B cell (primary cell): ENCODE results near the gene MAP2K3. TPM values are rescaled to one million over a fixed set of nuclear protein-coding genes. Genes with fewer than 3 reads are reported as not detected.
"Not testable (repeated sequence)": the region's sequence is repeated elsewhere in the genome, so short reads cannot be mapped to it uniquely, and the experiment has no call there.

Experiments
- ATAC-seq: fragments of 200-7000 bp; cut with Tn5 transposase; one replicate; pipeline ENCODE4 v1.10.0; 2021; ENCODE audit warnings: low read depth, mild to moderate bottlenecking, moderate number of reproducible peaks, moderate library complexity
- CTCF ChIA-PET: fragments of 350-600 bp; sonication (Branson Sonifier 250); formaldehyde crosslinking; loops from one replicate; lab custom pipeline; 2021; ENCODE audit warnings: antibody characterized with exemption, inconsistent platforms; lab: Charles Lee
- POLR2A ChIA-PET: fragments of 350-600 bp; sonication (Branson Sonifier 250); formaldehyde crosslinking; loops from one replicate; lab custom pipeline; 2021; ENCODE audit warnings: antibody characterized with exemption; lab: Charles Lee
- DNase-seq: peaks from one replicate; pipeline ENCODE4 v3.0.0; 2013
- H2AFZ ChIP-seq: 2 replicates; pipeline ENCODE4 v1.6.1; 2012; ENCODE audit warnings: mild to moderate bottlenecking, low read depth, low read length; ENCODE audit not compliant: insufficient read depth, poor library complexity, severe bottlenecking
- H3K27ac ChIP-seq, 2 donors: 1 replicate in 1 of 2; 2 replicates in 1 of 2; pipeline ENCODE4 v1.5.1; 2012 to 2013; ENCODE audit warnings: low read length in 2 of 2, mild to moderate bottlenecking in 2 of 2, moderate library complexity in 1 of 2
- H3K27me3 ChIP-seq, 4 experiments: fragments of 200-600 bp in 1 of 4; sonication (generic) in 1 of 4; replicated peaks in 1 of 4; 1 replicate in 2 of 4; 2 replicates in 2 of 4; pipeline versions ENCODE4 v1.6.1 to v1.7.0; 2013 to 2016; ENCODE audit warnings: low read length in 3 of 4, mild to moderate bottlenecking in 2 of 4, mixed read lengths in 1 of 4, moderate library complexity in 1 of 4; ENCODE audit not compliant: insufficient read depth in 4 of 4, control insufficient read depth in 3 of 4; ENCODE audit errors: control extremely low read depth in 1 of 4
- H3K36me3 ChIP-seq, 2 experiments: replicated peaks in 1 of 2; 1 replicate in 1 of 2; 2 replicates in 1 of 2; pipeline versions ENCODE4 v1.6.1 to v1.7.1; 2013; ENCODE audit warnings: low read length in 1 of 2; ENCODE audit not compliant: insufficient read depth in 2 of 2, control insufficient read depth in 1 of 2; ENCODE audit errors: control extremely low read depth in 1 of 2, extremely low read depth in 1 of 2
- H3K4me1 ChIP-seq, 2 donors: fragments of 200-600 bp in 1 of 2; sonication (generic) in 1 of 2; 1 replicate in 1 of 2; 2 replicates in 1 of 2; pipeline versions ENCODE4 v1.5.1 to v1.6.1; 2013 to 2017; ENCODE audit warnings: low read length in 2 of 2; ENCODE audit not compliant: control insufficient read depth in 2 of 2, insufficient read depth in 2 of 2
- H3K4me2 ChIP-seq: replicated peaks from 2 replicates; pipeline ENCODE3; 2012; ENCODE audit warnings: mild to moderate bottlenecking, low read depth, low read length; ENCODE audit not compliant: poor library complexity, severe bottlenecking
- H3K4me3 ChIP-seq, 5 experiments: fragments of 200-600 bp in 1 of 5; sonication (generic) in 1 of 5; 1 replicate in 3 of 5; 2 replicates in 2 of 5; pipeline versions ENCODE4 v1.5.1 to v1.7.0; 2011 to 2016; ENCODE audit warnings: low read length in 4 of 5, mild to moderate bottlenecking in 4 of 5, low read depth in 2 of 5, control low read depth in 1 of 5, moderate library complexity in 1 of 5; ENCODE audit not compliant: insufficient read depth in 1 of 5; ENCODE audit errors: control extremely low read depth in 1 of 5, extremely low read depth in 1 of 5
- H3K79me2 ChIP-seq: fragments of 200-600 bp; sonication (generic); one replicate; pipeline ENCODE4 v1.6.0; 2016; ENCODE audit warnings: low read length; ENCODE audit not compliant: control insufficient read depth, insufficient read depth
- H3K9ac ChIP-seq: fragments of 200-600 bp; sonication (generic); 2 replicates; pipeline ENCODE4 v1.6.1; 2017; ENCODE audit warnings: mild to moderate bottlenecking, low read length, moderate library complexity
- H3K9me3 ChIP-seq, 3 donors: one replicate each; pipeline versions ENCODE4 v1.6.1 to v1.7.1; 2013; ENCODE audit warnings: low read length in 2 of 3; ENCODE audit not compliant: control insufficient read depth in 2 of 3, insufficient read depth in 1 of 3; ENCODE audit errors: control extremely low read depth in 1 of 3
- H4K20me1 ChIP-seq: 2 replicates; pipeline ENCODE4 v1.6.0; 2012; ENCODE audit warnings: mild to moderate bottlenecking, low read length; ENCODE audit not compliant: insufficient read depth, control insufficient read depth, poor library complexity, severe bottlenecking
- H3K27ac Mint-ChIP-seq: one replicate; pipeline ENCODE4 v1.8.0; 2021; ENCODE audit warnings: mixed read lengths
- H3K27me3 Mint-ChIP-seq: one replicate; pipeline ENCODE4 v1.8.0; 2021; ENCODE audit warnings: mixed read lengths
- H3K4me1 Mint-ChIP-seq: one replicate; pipeline ENCODE4 v1.8.0; 2021; ENCODE audit warnings: mixed read lengths
- H3K4me3 Mint-ChIP-seq: one replicate; pipeline ENCODE4 v1.8.0; 2021; ENCODE audit warnings: mixed read lengths
- H3K9me3 Mint-ChIP-seq: one replicate; pipeline ENCODE4 v1.8.0; 2022; ENCODE audit warnings: mixed read lengths; ENCODE audit not compliant: insufficient read depth
- CTCF ChIP-seq: fragments of 200-600 bp; IDR thresholded peaks from one replicate; pipeline ENCODE4 v1.8.0; 2022; ENCODE audit warnings: antibody characterized with exemption, mild to moderate bottlenecking
- EZH2 ChIP-seq: IDR thresholded peaks from 2 replicates; pipeline ENCODE4 v1.6.1; 2012; ENCODE audit warnings: borderline replicate concordance, low read depth, mild to moderate bottlenecking, moderate library complexity, low read length; ENCODE audit not compliant: insufficient read depth, poor library complexity, severe bottlenecking
- WGBS: methylation state at CpG from one replicate; pipeline ENCODE4 v1.1.5; 2013; ENCODE audit warnings: missing lambda C conversion rate; ENCODE audit not compliant: insufficient coverage; 5-methylcytosine and 5-hydroxymethylcytosine counted together
- intact Hi-C: fragments of 100-400 bp; cut with micrococcal nuclease; formaldehyde crosslinking; loops from one replicate; pipeline ENCODE4 v1.10.0; 2022
- polyA plus RNA-seq: library from polyadenylated mRNA; depleted of rRNA; stranded (reverse); fragments of >200 nt; gene quantifications from 2 replicates; pipeline ENCODE4 v1.2.3, GENCODE V29; 2012
- total RNA-seq, 2 donors: library from RNA; stranded (reverse); fragments of 120-200 nt in 1 of 2; gene quantifications; 1 replicate in 1 of 2; 2 replicates in 1 of 2; pipeline versions ENCODE4 v1.2.3 to v1.2.4, GENCODE V29; 2013 to 2022

MAP2K3 gene
- total and polyA plus RNA-seq, 2 donors (not counting 1 experiment from before 2014, with no cell fraction given) = 61.0 to 118 TPM

GRCh38 chr17:21345236-21345635, 60.7 kb downstream of the MAP2K3 start:
- Histone ChIP-seq H3K4me3 (no peak overlapping the region), H2AFZ (no peak overlapping the region), H4K20me1 (no peaks in the 10 kb centered on the region), H3K4me1 (no peaks in the 10 kb centered on the region), H3K27ac (no peak overlapping the region), H3K9me3 (no peaks in the 10 kb centered on the region), H3K9ac (no peak overlapping the region), H3K4me2 (no peak overlapping the region), H3K36me3 (no peaks in the 10 kb centered on the region), H3K79me2 (no peaks in the 10 kb centered on the region), H3K27me3 (no peaks in the 10 kb centered on the region)
- ChIA-PET CTCF (no interaction called here), POLR2A (no interaction called here)
- intact Hi-C loops = no loop called here
- DNase-seq (no peak), ATAC-seq (no peak)
- H3K27ac Mint-ChIP-seq = no peak overlapping the region
- 84% methylated on average over 3 of the region's 10 CpGs for WGBS
- peaks cover 11% of the 10 kb centered on the region for H3K4me1 Mint-ChIP-seq
- TF ChIP-seq EZH2 (no peak), CTCF (no peak)
- no peak overlapping the region for H3K4me3 Mint-ChIP-seq
- H3K27me3 Mint-ChIP-seq = peaks cover 3% of the 10 kb centered on the region
- no peaks in the 10 kb centered on the region for H3K9me3 Mint-ChIP-seq

- H3K27ac ChIP-seq, H3K79me2 ChIP-seq, H3K4me2 ChIP-seq, H3K9me3 ChIP-seq, H3K9ac ChIP-seq, H3K4me1 ChIP-seq, H3K4me3 ChIP-seq, H3K36me3 ChIP-seq, H3K4me3 Mint-ChIP-seq, H3K27me3 Mint-ChIP-seq, H2AFZ ChIP-seq, DNase-seq, H4K20me1 ChIP-seq, H3K9me3 Mint-ChIP-seq, H3K27me3 ChIP-seq, POLR2A ChIA-PET, ATAC-seq, intact Hi-C loops, H3K27ac Mint-ChIP-seq, CTCF ChIA-PET: not testable (repeated sequence)
- WGBS = no CpG with 5 or more reads among the region's 2 CpGs
- peaks cover 11% of the 10 kb centered on the region for H3K4me1 Mint-ChIP-seq
Observed at GRCh38 chr17:21346107-21346506, 61.6 kb downstream of the MAP2K3 start.

DNA sequence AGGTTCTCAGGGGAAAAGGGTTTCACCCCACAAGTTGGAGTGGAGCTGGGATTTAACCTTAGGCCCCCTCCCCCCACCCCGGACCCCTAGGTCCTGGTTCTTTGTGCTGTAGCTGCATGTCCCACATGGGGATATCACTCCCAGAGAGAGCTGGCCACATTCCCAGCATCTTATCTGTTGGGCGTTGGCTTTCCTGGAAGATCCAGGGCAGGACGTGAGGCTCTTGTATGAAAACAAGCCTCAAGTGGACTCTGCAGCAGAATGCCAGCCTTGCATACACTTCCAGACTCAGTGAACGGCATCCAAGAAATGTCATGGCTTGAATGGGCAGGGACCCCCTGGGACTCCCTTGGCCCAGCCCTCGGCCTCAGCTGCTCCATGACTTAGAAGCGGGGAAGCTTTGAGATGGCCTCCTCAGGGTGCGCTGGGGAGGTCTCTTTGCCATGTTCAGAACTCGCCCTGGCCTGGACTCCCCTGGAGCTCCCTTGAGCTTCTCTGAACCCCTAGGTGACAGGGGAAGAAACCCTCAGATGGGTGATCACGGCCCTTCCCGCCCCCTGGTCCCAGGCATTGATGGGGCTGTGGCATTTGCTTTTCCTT, 62.2 kb downstream of the MAP2K3 start:
- H3K36me3 ChIP-seq, H3K27ac ChIP-seq, DNase-seq, H3K9me3 Mint-ChIP-seq, CTCF ChIA-PET, H3K9ac ChIP-seq, H3K27me3 Mint-ChIP-seq, H3K27ac Mint-ChIP-seq, H3K4me2 ChIP-seq, H4K20me1 ChIP-seq, POLR2A ChIA-PET, H3K4me3 Mint-ChIP-seq, H2AFZ ChIP-seq, ATAC-seq, H3K27me3 ChIP-seq, H3K9me3 ChIP-seq, H3K79me2 ChIP-seq, H3K4me3 ChIP-seq, intact Hi-C loops, H3K4me1 ChIP-seq: not testable (repeated sequence)
- peaks cover 11% of the 10 kb centered on the region for H3K4me1 Mint-ChIP-seq
- no CpG with 5 or more reads among the region's 10 CpGs for WGBS
